HG02571 (cell line): ENCODE data around the gene ABCB10.
A peak's percentile ranks its signal among the peaks of the same experiment; 100 is the strongest.
"Not testable (repeated sequence)": the region's sequence is repeated elsewhere in the genome, so short reads cannot be mapped to it uniquely, and the experiment has no call there.

Experiments
- ATAC-seq: cut with Tn5 transposase; IDR thresholded peaks from one replicate; pipeline ENCODE4 v1.9.1; 2021; ENCODE audit warnings: mild to moderate bottlenecking, moderate library complexity; ENCODE audit not compliant: unreplicated experiment

ABCB10 gene

GRCh38 chr1:229480495-229480894 lies 78.0 kb downstream of the ABCB10 start:
- ATAC-seq, result no peak

- peak; percentile 56 for ATAC-seq
Observed at GRCh38 chr1:229479660-229480399, 78.7 kb downstream of the ABCB10 start.

GRCh38 chr1:229478852-229479251 lies 79.7 kb downstream of the ABCB10 start:
- ATAC-seq, result peak; percentile 61

GRCh38 chr1:229475859-229476258 lies 82.6 kb downstream of the ABCB10 start:
- ATAC-seq, result not testable (repeated sequence)

DNA sequence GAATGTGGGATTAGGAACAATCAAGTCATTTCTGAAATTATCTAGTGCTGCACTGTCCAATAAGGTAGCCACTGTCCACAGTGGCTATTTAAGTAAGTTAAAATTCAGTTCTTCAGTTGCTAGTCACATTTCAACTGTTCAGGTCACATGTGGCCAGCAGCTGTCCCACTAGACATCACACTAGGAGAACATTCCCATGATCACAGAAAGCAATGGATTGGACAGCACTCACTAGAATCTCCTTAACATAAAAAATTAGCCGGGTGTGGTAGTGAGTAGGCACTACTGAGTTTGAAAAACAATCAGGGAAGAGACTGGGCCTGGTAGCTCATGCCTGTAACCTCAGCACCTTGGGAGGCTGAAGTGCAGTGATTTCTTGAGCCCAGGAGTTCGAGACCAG lies 84.0 kb downstream of the ABCB10 start:
- no peak for ATAC-seq

DNA sequence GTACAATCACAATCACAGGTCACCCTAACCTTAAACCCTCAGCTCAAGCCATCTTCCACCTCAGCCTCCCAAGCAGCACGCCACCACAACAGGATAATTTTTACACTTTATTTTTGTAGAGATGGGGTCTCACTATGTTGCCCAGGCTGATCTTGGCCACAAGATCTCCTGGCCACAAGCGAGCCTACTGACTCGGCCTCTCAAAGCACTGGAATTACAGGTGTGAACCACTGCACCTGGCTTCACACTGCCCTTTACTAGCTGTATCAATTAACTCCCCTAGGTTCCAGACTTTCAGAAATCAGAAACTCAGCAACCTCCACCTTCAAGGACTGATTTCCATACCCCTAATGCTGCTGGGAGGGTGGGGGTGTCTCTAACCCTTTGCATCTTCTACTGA lies 87.3 kb downstream of the ABCB10 start:
- no peak for ATAC-seq

- no peak for ATAC-seq
Observed at GRCh38 chr1:229470406-229471043, 88.0 kb downstream of the ABCB10 start.

- ATAC-seq, result no peak
Observed at GRCh38 chr1:229466887-229467286, 91.6 kb downstream of the ABCB10 start.
